ENCODE data around the gene PTPRG.

DNA sequence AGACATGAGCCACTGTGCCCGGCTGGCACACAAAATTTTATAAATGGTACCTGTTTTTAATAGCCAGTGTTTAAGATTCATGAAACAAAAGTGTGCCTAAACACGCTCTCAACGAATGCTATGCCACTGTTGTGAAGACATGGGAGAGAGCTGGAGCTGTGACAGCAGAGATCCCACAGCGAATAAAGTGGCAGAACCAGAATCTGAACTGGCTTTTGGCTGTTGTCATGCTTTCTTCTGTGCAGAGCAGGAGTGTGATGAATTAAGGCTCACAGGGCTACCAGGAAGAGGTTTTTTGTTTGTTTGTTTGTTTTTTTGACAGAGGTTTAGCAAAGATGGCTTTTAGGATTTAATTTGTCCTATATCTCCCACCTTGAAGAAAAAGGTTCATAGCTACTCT is 14.5 kb downstream of the PTPRG start:
- TF ChIP-seq, protein P1, sequence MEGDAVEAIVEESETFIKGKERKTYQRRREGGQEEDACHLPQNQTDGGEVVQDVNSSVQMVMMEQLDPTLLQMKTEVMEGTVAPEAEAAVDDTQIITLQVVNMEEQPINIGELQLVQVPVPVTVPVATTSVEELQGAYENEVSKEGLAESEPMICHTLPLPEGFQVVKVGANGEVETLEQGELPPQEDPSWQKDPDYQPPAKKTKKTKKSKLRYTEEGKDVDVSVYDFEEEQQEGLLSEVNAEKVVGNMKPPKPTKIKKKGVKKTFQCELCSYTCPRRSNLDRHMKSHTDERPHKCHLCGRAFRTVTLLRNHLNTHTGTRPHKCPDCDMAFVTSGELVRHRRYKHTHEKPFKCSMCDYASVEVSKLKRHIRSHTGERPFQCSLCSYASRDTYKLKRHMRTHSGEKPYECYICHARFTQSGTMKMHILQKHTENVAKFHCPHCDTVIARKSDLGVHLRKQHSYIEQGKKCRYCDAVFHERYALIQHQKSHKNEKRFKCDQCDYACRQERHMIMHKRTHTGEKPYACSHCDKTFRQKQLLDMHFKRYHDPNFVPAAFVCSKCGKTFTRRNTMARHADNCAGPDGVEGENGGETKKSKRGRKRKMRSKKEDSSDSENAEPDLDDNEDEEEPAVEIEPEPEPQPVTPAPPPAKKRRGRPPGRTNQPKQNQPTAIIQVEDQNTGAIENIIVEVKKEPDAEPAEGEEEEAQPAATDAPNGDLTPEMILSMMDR (conservative IDR thresholded peaks at IDR 0.05; ENCODE audit: low read depth, low read length), result no peak
- TF ChIP-seq EZH2 (IDR thresholded peaks at IDR 0.05; ENCODE audit: borderline replicate concordance, low read depth, low read length, poor library complexity, severe bottlenecking), result no peak
